ENCODE measurements around the gene FIGNL1. TPM values are rescaled to one million over a fixed set of nuclear protein-coding genes. Genes with fewer than 3 reads are reported as not detected.

Gene FIGNL1
- 11.5 and 13.1 TPM in 2 replicates for total RNA-seq

GRCh38 chr7:50449881-50450589 lies at the start of gene FIGNL1:
FIGNL1 (minus strand) TSS chr7:50450350; CDS start chr7:50447287, 3,063 bp downstream.

Other genes with a start within 250 kb of the FIGNL1 start
- 0.11 and 0.17 TPM in 2 replicates for gene IKZF1, start 145.6 kb downstream of the FIGNL1 start, total RNA-seq
- gene DDC, start 115.1 kb upstream of the FIGNL1 start, total RNA-seq: not detected in 2 replicates

All from dermis lymphatic vessel endothelial cell (primary cell).